ENCODE measurements around the gene ESPN.

GRCh38 chr1:6450943-6451373, 26.4 kb downstream of the ESPN start:
- TF ChIP-seq EZH2 (IDR thresholded peaks at IDR 0.05; ENCODE audit: borderline replicate concordance) (no peak), CTCF (IDR thresholded peaks at IDR 0.05; ENCODE audit: poor library complexity) (no peak)
